ENCODE data around the gene NOP10.

DNA sequence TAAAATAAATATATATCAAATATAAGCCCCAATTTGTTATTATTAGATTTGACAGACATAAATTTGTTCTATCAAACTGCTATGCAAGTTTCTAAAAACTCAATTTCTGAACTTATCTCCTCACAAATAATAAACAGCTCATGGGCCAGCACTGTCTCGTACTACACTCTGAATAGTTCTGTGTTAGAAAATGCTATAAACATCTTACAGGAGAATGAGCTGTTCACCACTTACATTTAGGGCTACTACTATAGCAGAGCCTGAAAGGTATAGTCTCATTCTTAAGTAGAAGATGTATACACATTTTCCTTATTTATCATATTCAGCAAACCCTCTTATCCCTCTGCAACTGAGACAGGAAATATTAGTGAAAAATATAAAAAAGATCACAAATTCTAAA, 18.0 kb downstream of the NOP10 start:
- TF ChIP-seq, protein P1, sequence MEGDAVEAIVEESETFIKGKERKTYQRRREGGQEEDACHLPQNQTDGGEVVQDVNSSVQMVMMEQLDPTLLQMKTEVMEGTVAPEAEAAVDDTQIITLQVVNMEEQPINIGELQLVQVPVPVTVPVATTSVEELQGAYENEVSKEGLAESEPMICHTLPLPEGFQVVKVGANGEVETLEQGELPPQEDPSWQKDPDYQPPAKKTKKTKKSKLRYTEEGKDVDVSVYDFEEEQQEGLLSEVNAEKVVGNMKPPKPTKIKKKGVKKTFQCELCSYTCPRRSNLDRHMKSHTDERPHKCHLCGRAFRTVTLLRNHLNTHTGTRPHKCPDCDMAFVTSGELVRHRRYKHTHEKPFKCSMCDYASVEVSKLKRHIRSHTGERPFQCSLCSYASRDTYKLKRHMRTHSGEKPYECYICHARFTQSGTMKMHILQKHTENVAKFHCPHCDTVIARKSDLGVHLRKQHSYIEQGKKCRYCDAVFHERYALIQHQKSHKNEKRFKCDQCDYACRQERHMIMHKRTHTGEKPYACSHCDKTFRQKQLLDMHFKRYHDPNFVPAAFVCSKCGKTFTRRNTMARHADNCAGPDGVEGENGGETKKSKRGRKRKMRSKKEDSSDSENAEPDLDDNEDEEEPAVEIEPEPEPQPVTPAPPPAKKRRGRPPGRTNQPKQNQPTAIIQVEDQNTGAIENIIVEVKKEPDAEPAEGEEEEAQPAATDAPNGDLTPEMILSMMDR (conservative IDR thresholded peaks at IDR 0.05; ENCODE audit: low read depth, low read length) = no peak
- no peak for TF ChIP-seq EZH2 (IDR thresholded peaks at IDR 0.05; ENCODE audit: borderline replicate concordance, low read depth, low read length, poor library complexity, severe bottlenecking)

Data from A673 (cell line).